Vagina (tissue), 2 donors: ENCODE measurements around the gene IDUA. TPM values are rescaled to one million over a fixed set of nuclear protein-coding genes. Genes with fewer than 3 reads are reported as not detected.

Experiments
- DNase-seq, 2 donors: peaks; one replicate each; pipeline ENCODE4 v3.0.0-alpha.2; 2017; ENCODE audit errors: extremely low spot score in 2 of 2
- H3K27ac ChIP-seq: fragments of 200-600 bp; sonication (generic); one replicate; pipeline ENCODE4 v1.5.1; 2019
- H3K27me3 ChIP-seq: fragments of 200-600 bp; sonication (generic); one replicate; pipeline ENCODE4 v1.5.1; 2019
- H3K36me3 ChIP-seq, 2 donors: fragments of 200-600 bp; sonication (generic); one replicate each; pipeline ENCODE4 v1.5.1; 2017 to 2019
- H3K4me1 ChIP-seq: fragments of 200-600 bp; sonication (generic); one replicate; pipeline ENCODE4 v1.5.1; 2019
- H3K4me3 ChIP-seq, 2 donors: fragments of 200-600 bp; sonication (generic); 1 replicate in 1 of 2; 2 replicates in 1 of 2; pipeline ENCODE4 v1.5.1; 2016 to 2019
- H3K9me3 ChIP-seq: fragments of 200-600 bp; sonication (generic); one replicate; pipeline ENCODE4 v1.5.1; 2019
- POLR2A ChIP-seq, 2 donors: fragments of 450-650 bp; IDR thresholded peaks; one replicate each; pipeline ENCODE4 v1.6.1; 2017; ENCODE audit warnings: antibody characterized with exemption in 2 of 2, mild to moderate bottlenecking in 2 of 2, moderate library complexity in 2 of 2
- POLR2AphosphoS5 ChIP-seq, 2 donors: sonication (generic); formaldehyde crosslinking; IDR thresholded peaks; one replicate each; pipeline ENCODE4 v1.9.0; 2017; ENCODE audit warnings: antibody characterized with exemption in 2 of 2, mild to moderate bottlenecking in 2 of 2, low read depth in 1 of 2; ENCODE audit not compliant: insufficient read depth in 1 of 2
- intact Hi-C: fragments of 100-400 bp; cut with DNase I; formaldehyde crosslinking; loops from one replicate; pipeline ENCODE4 v1.15.1; 2023
- total RNA-seq: library from RNA; depleted of rRNA; stranded (reverse); fragments of >200 nt; gene quantifications from one replicate; pipeline ENCODE4 v1.2.3, GENCODE V29; 2016
- TF ChIP-seq, protein P1 (sequence below), 3 experiments: fragments of 450-650 bp in 2 of 3; fragments of 200-600 bp in 1 of 3; sonication (generic) in 1 of 3; IDR thresholded peaks; one replicate each; pipeline ENCODE4 v1.5.1; 2017 to 2019; ENCODE audit warnings: antibody characterized with exemption in 3 of 3, mild to moderate bottlenecking in 2 of 3, moderate library complexity in 2 of 3

Gene IDUA
- total RNA-seq, 1 donor from 2014 or later: 28.0 TPM

DNA sequence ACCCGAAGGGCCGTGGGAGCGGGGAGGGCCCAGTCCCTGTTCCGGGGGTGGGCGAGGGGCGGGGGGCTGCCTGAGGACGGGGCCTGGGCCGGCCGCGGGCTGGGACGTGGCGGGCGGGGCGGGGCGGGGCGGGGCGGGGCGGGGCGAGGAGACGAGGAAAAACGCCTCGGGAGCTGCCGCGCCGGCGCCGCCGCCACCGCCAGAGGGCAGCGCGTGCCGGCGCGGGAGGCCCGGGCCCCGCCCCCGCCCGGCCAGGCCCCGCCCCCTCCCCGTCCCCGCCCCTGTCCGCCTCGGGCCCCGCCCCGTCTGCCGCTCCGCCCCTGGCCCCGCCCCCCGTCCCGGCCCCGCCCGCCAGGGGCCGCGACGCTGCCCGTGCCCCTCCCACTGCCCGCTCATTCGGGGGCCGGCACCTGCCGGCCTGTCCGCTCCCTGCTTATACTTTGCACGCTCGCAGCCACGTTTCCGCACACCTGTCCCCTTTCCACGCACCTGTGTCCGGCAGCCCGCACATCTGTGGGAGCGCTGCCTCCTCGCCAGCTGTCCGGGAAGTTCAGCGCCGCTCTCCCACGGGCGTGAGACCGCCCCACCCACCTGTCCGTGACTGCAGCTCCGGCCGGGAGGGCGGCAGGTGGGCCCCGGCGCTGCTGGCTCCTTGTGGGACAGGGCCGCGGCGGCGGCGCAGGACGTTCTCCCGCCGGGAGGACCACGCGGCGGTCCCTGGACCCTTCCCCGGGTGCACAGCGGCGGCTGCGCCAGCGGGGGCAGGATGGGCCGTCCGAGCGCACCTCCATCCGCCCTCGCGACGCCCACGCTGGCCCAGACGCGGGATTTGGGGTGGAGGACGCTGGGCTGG lies 22.9 kb downstream of the IDUA start:
- H3K4me1 ChIP-seq: peaks cover 30% of the 10 kb centered on the region
- intact Hi-C loops: no loop called here
- DNase-seq: no peak
- peak overlapping the region; percentile 66 to 83 for H3K4me3 ChIP-seq
- H3K9me3 ChIP-seq: no peaks in the 10 kb centered on the region
- peak in 1 of 2 donors; percentile 30 for TF ChIP-seq POLR2AphosphoS5 (IDR thresholded peaks at IDR 0.05; ENCODE audit: insufficient read depth in 1 of 2, low read depth in 1 of 2)
- TF ChIP-seq POLR2A (IDR thresholded peaks at IDR 0.05): peak in 1 of 2 donors; percentile 11
- TF ChIP-seq, protein P1, sequence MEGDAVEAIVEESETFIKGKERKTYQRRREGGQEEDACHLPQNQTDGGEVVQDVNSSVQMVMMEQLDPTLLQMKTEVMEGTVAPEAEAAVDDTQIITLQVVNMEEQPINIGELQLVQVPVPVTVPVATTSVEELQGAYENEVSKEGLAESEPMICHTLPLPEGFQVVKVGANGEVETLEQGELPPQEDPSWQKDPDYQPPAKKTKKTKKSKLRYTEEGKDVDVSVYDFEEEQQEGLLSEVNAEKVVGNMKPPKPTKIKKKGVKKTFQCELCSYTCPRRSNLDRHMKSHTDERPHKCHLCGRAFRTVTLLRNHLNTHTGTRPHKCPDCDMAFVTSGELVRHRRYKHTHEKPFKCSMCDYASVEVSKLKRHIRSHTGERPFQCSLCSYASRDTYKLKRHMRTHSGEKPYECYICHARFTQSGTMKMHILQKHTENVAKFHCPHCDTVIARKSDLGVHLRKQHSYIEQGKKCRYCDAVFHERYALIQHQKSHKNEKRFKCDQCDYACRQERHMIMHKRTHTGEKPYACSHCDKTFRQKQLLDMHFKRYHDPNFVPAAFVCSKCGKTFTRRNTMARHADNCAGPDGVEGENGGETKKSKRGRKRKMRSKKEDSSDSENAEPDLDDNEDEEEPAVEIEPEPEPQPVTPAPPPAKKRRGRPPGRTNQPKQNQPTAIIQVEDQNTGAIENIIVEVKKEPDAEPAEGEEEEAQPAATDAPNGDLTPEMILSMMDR (IDR thresholded peaks at IDR 0.05): no peak
- H3K27me3 ChIP-seq: no peaks in the 10 kb centered on the region
- peak overlapping the region; percentile 87 for H3K27ac ChIP-seq
- no peaks in the 10 kb centered on the region for H3K36me3 ChIP-seq

DNA sequence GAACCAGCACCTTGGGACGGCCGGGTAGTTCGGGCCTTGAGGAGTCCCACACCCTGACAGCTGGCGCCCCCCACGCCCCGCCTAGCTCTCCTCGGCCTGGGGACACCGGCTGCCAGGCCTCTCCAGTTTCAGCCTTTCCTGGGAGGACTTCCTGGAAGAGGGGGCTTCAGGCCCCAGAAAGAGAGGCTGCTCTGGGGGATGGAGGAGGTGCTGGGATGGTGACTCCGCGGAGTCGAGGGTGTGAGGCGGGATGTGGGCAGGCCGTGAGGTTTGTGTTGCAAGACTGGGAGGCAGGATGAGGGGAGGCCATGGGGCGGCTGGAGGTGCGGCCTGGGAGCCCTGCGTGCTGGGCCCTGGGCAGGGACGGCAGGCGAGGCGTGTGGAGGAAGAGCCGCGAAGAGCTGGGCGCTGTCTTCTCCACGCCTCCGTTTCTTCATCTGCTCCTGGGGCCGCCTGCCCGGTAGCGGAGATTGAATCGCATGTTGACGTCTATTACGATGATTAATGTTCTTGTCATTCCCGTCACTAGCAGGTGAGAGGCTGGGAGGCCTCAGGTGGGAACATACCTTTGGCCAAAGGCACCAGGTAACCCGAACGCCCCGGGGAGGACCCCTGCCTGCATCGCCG lies 23.7 kb downstream of the IDUA start:
- H3K4me1 ChIP-seq: peaks cover 30% of the 10 kb centered on the region
- intact Hi-C loops: no loop called here

GRCh38 chr4:1011022-1011665 lies 24.3 kb downstream of the IDUA start, which contains the start of gene FGFRL1:
TSS of gene FGFRL1 (plus strand) at chr4:1011626. CDS start at chr4:1012486, 860 bp downstream.
- Histone ChIP-seq H3K27me3 (no peaks in the 10 kb centered on the region), H3K4me3 (peak within 1 kb of the TSS; percentile 52 to 83), H3K36me3 (no peaks in the 10 kb centered on the region), H3K9me3 (no peaks in the 10 kb centered on the region), H3K4me1 (peaks cover 30% of the 10 kb centered on the region), H3K27ac (peak within 1 kb of the TSS; percentile 87)
- TF ChIP-seq POLR2A (IDR thresholded peaks at IDR 0.05): no peak
- TF ChIP-seq POLR2AphosphoS5 (IDR thresholded peaks at IDR 0.05; ENCODE audit: insufficient read depth in 1 of 2, low read depth in 1 of 2): no peak
- TF ChIP-seq, protein P1 (IDR thresholded peaks at IDR 0.05): no peak
- intact Hi-C loops: no loop called here
- no peak for DNase-seq

More for the DNA sequence above, 23.7 kb downstream of the IDUA start:
- Histone ChIP-seq H3K4me3 (peak overlapping the region; percentile 52 to 83), H3K9me3 (no peaks in the 10 kb centered on the region), H3K27ac (peak overlapping the region; percentile 87), H3K36me3 (no peaks in the 10 kb centered on the region), H3K27me3 (no peaks in the 10 kb centered on the region)
- peak in 1 of 2 donors; percentile 94 for DNase-seq
- no peak for TF ChIP-seq POLR2A (IDR thresholded peaks at IDR 0.05)
- TF ChIP-seq POLR2AphosphoS5 (IDR thresholded peaks at IDR 0.05; ENCODE audit: insufficient read depth in 1 of 2, low read depth in 1 of 2): peak in 1 of 2 donors; percentile 59
- TF ChIP-seq, protein P1 (IDR thresholded peaks at IDR 0.05): no peak

GRCh38 chr4:1011666-1012033 lies 24.8 kb downstream of the IDUA start:
- intact Hi-C loops: no loop called here
- peaks cover 30% of the 10 kb centered on the region for H3K4me1 ChIP-seq
- H3K4me3 ChIP-seq: peak overlapping the region; percentile 52 to 83
- no peak overlapping the region for H3K27ac ChIP-seq
- no peaks in the 10 kb centered on the region for H3K9me3 ChIP-seq
- no peak for DNase-seq
- no peaks in the 10 kb centered on the region for H3K36me3 ChIP-seq
- TF ChIP-seq, protein P1 (IDR thresholded peaks at IDR 0.05): no peak
- TF ChIP-seq POLR2A (IDR thresholded peaks at IDR 0.05) (no peak), POLR2AphosphoS5 (IDR thresholded peaks at IDR 0.05; ENCODE audit: insufficient read depth in 1 of 2, low read depth in 1 of 2) (no peak)
- H3K27me3 ChIP-seq: no peaks in the 10 kb centered on the region
